Measurements from ENCODE around the gene ADD3.

ADD3 gene

GRCh38 chr10:109992485-109992884, 15.3 kb upstream of the ADD3 start:
- TF ChIP-seq CTCF (IDR thresholded peaks at IDR 0.05) = no peak

GRCh38 chr10:109993551-109994330, 14.0 kb upstream of the ADD3 start:
- TF ChIP-seq CTCF (IDR thresholded peaks at IDR 0.05) = no peak

GRCh38 chr10:109994711-109995577, 12.8 kb upstream of the ADD3 start:
- no peak for TF ChIP-seq CTCF (IDR thresholded peaks at IDR 0.05)

GRCh38 chr10:109995595-109995994, 12.2 kb upstream of the ADD3 start:
- no peak for TF ChIP-seq CTCF (IDR thresholded peaks at IDR 0.05)

GRCh38 chr10:109996225-109996624, 11.6 kb upstream of the ADD3 start:
- no peak for TF ChIP-seq CTCF (IDR thresholded peaks at IDR 0.05)

GRCh38 chr10:109996766-109997171, 11.0 kb upstream of the ADD3 start:
- TF ChIP-seq CTCF (IDR thresholded peaks at IDR 0.05) = no peak

GRCh38 chr10:109997233-109997632, 10.6 kb upstream of the ADD3 start:
- TF ChIP-seq CTCF (IDR thresholded peaks at IDR 0.05) = no peak

Measured in LNCAP (cell line).